H1 (cell line): Measurements from ENCODE around the gene FRY. TPM values are rescaled to one million over a fixed set of nuclear protein-coding genes. Genes with fewer than 3 reads are reported as not detected.

Experiments used
- BACH1 ChIP-seq: IDR thresholded peaks from 2 replicates; pipeline ENCODE4 v1.6.1; 2012; ENCODE audit warnings: low read length, improper control_type of control experiment
- CBX8 ChIP-seq: fragments of 300-800, 300-1000 bp; sonication (generic); IDR thresholded peaks from 2 replicates; pipeline ENCODE4 v1.7.1; 2016; ENCODE audit warnings: low read depth, low read length, borderline replicate concordance
- CREB1 ChIP-seq: IDR thresholded peaks from 2 replicates; pipeline ENCODE4 v1.6.1; 2012; ENCODE audit warnings: inconsistent platforms
- EP300 ChIP-seq, 2 experiments: IDR thresholded peaks; 1 replicate in 1 of 2; 2 replicates in 1 of 2; pipeline ENCODE4 v1.6.1; 2011 to 2012; ENCODE audit warnings: low read depth in 2 of 2, low read length in 2 of 2, mild to moderate bottlenecking in 2 of 2, borderline replicate concordance in 1 of 2, inconsistent platforms in 1 of 2, moderate library complexity in 1 of 2
- JUND ChIP-seq: IDR thresholded peaks from 2 replicates; pipeline ENCODE4 v1.6.1; 2011; ENCODE audit warnings: mild to moderate bottlenecking, improper control_type of control experiment, low read length
- PHF8 ChIP-seq: fragments of 200-600 bp; sonication (generic); conservative IDR thresholded peaks from 2 replicates; pipeline ENCODE4 v1.7.1; 2012; ENCODE audit warnings: low read depth, mild to moderate bottlenecking, inconsistent platforms, low read length, moderate library complexity
- SAP30 ChIP-seq: fragments of 300-600 bp; sonication (generic); IDR thresholded peaks from 2 replicates; pipeline ENCODE4 v1.7.1; 2012; ENCODE audit warnings: low read length, moderate library complexity, mild to moderate bottlenecking, inconsistent platforms; ENCODE audit not compliant: insufficient read depth, insufficient replicate concordance
- SP4 ChIP-seq: IDR thresholded peaks from 2 replicates; pipeline ENCODE4 v1.6.1; 2012; ENCODE audit warnings: low read length, inconsistent platforms
- polyA plus RNA-seq, 7 experiments: library from polyadenylated mRNA; depleted of rRNA in 3 of 7; stranded (reverse) in 5 of 7; unstranded in 2 of 7; fragments of >200 nt in 5 of 7; fragments of 200-250 nt in 2 of 7; gene quantifications; 1 replicate in 5 of 7; 2 replicates in 1 of 7; 4 replicates in 1 of 7; pipeline versions ENCODE4 v1.2.1 to v1.2.3, GENCODE V29; 2011 to 2013; ENCODE audit warnings: missing spikeins in 2 of 7, mixed read lengths in 2 of 7
- total RNA-seq: library from RNA; stranded (reverse); fragmentation: NEBNext Ultra II Directional; extraction: Animal tissue kit (Norgen Biotek cat#: 25700); gene quantifications from 2 replicates; pipeline ENCODE4 v1.2.1, GENCODE V29; 2021
- TF ChIP-seq, protein P1 (sequence below): fragments of 300-600 bp; sonication (generic); IDR thresholded peaks from 2 replicates; pipeline ENCODE4 v1.7.1; 2012; ENCODE audit warnings: low read length, moderate library complexity, mild to moderate bottlenecking, inconsistent platforms; ENCODE audit not compliant: insufficient replicate concordance
- TF ChIP-seq, protein P2 (sequence below): IDR thresholded peaks from 2 replicates; pipeline ENCODE4 v1.6.1; 2012; ENCODE audit warnings: low read length, inconsistent platforms

Gene FRY
- total and polyA plus RNA-seq, 2 of the 8 experiments (the other 6 are each of a cell fraction or from before 2014, with no cell fraction given): 4.3 to 9.2 TPM

DNA sequence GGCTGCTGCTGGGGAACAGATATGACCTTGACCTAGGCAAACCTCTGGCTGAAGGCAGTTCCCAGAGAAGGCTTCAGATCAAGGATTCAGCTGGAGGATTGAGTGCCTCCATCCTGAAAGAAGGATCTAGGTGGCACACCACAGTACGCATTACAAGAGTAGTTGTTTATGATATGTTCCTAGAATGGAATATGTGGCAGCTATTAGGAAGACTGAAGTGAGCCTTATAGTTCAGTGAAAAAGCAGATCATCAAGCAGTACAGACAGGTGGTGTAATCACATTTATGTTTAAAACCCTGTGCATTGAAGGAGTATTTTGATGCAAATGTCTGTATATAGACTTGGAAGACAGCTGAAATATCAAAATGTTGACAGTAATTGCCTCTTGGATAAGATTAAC lies 167.6 kb downstream of the FRY start (continued):
- TF ChIP-seq, protein P1, sequence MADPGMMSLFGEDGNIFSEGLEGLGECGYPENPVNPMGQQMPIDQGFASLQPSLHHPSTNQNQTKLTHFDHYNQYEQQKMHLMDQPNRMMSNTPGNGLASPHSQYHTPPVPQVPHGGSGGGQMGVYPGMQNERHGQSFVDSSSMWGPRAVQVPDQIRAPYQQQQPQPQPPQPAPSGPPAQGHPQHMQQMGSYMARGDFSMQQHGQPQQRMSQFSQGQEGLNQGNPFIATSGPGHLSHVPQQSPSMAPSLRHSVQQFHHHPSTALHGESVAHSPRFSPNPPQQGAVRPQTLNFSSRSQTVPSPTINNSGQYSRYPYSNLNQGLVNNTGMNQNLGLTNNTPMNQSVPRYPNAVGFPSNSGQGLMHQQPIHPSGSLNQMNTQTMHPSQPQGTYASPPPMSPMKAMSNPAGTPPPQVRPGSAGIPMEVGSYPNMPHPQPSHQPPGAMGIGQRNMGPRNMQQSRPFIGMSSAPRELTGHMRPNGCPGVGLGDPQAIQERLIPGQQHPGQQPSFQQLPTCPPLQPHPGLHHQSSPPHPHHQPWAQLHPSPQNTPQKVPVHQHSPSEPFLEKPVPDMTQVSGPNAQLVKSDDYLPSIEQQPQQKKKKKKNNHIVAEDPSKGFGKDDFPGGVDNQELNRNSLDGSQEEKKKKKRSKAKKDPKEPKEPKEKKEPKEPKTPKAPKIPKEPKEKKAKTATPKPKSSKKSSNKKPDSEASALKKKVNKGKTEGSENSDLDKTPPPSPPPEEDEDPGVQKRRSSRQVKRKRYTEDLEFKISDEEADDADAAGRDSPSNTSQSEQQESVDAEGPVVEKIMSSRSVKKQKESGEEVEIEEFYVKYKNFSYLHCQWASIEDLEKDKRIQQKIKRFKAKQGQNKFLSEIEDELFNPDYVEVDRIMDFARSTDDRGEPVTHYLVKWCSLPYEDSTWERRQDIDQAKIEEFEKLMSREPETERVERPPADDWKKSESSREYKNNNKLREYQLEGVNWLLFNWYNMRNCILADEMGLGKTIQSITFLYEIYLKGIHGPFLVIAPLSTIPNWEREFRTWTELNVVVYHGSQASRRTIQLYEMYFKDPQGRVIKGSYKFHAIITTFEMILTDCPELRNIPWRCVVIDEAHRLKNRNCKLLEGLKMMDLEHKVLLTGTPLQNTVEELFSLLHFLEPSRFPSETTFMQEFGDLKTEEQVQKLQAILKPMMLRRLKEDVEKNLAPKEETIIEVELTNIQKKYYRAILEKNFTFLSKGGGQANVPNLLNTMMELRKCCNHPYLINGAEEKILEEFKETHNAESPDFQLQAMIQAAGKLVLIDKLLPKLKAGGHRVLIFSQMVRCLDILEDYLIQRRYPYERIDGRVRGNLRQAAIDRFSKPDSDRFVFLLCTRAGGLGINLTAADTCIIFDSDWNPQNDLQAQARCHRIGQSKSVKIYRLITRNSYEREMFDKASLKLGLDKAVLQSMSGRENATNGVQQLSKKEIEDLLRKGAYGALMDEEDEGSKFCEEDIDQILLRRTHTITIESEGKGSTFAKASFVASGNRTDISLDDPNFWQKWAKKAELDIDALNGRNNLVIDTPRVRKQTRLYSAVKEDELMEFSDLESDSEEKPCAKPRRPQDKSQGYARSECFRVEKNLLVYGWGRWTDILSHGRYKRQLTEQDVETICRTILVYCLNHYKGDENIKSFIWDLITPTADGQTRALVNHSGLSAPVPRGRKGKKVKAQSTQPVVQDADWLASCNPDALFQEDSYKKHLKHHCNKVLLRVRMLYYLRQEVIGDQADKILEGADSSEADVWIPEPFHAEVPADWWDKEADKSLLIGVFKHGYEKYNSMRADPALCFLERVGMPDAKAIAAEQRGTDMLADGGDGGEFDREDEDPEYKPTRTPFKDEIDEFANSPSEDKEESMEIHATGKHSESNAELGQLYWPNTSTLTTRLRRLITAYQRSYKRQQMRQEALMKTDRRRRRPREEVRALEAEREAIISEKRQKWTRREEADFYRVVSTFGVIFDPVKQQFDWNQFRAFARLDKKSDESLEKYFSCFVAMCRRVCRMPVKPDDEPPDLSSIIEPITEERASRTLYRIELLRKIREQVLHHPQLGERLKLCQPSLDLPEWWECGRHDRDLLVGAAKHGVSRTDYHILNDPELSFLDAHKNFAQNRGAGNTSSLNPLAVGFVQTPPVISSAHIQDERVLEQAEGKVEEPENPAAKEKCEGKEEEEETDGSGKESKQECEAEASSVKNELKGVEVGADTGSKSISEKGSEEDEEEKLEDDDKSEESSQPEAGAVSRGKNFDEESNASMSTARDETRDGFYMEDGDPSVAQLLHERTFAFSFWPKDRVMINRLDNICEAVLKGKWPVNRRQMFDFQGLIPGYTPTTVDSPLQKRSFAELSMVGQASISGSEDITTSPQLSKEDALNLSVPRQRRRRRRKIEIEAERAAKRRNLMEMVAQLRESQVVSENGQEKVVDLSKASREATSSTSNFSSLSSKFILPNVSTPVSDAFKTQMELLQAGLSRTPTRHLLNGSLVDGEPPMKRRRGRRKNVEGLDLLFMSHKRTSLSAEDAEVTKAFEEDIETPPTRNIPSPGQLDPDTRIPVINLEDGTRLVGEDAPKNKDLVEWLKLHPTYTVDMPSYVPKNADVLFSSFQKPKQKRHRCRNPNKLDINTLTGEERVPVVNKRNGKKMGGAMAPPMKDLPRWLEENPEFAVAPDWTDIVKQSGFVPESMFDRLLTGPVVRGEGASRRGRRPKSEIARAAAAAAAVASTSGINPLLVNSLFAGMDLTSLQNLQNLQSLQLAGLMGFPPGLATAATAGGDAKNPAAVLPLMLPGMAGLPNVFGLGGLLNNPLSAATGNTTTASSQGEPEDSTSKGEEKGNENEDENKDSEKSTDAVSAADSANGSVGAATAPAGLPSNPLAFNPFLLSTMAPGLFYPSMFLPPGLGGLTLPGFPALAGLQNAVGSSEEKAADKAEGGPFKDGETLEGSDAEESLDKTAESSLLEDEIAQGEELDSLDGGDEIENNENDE: no peak
- TF ChIP-seq EP300 (IDR thresholded peaks at IDR 0.05; ENCODE audit: borderline replicate concordance in 1 of 2, low read depth in 2 of 2, low read length in 2 of 2) (no peak), CREB1 (no peak), BACH1 (no peak), CBX8 (no peak), SAP30 (no peak), PHF8 (no peak), JUND (no peak), SP4 (no peak)
- TF ChIP-seq, protein P2, sequence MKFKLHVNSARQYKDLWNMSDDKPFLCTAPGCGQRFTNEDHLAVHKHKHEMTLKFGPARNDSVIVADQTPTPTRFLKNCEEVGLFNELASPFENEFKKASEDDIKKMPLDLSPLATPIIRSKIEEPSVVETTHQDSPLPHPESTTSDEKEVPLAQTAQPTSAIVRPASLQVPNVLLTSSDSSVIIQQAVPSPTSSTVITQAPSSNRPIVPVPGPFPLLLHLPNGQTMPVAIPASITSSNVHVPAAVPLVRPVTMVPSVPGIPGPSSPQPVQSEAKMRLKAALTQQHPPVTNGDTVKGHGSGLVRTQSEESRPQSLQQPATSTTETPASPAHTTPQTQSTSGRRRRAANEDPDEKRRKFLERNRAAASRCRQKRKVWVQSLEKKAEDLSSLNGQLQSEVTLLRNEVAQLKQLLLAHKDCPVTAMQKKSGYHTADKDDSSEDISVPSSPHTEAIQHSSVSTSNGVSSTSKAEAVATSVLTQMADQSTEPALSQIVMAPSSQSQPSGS: no peak
